K562 (cell line): ENCODE results near the gene TGM1. TPM values are rescaled to one million over a fixed set of nuclear protein-coding genes. Genes with fewer than 3 reads are reported as not detected.

Experiments used
- CEBPB ChIP-seq: fragments of 450-650 bp; IDR thresholded peaks from 2 replicates; pipeline ENCODE4 v1.6.1; 2016; ENCODE audit warnings: missing genetic modification characterization, missing compliant biosample characterization
- CTBP1 ChIP-seq: fragments of 450-650 bp; IDR thresholded peaks from 2 replicates; pipeline ENCODE4 v1.6.1; 2016; ENCODE audit warnings: borderline replicate concordance
- HDAC1 ChIP-seq, 2 experiments: fragments of 450-650 bp; IDR thresholded peaks; 2 replicates each; pipeline ENCODE4 v1.6.1; 2016 to 2017; ENCODE audit warnings: inconsistent platforms in 1 of 2, mild to moderate bottlenecking in 1 of 2, moderate library complexity in 1 of 2
- NFE2L1 ChIP-seq: fragments of 450-650 bp; IDR thresholded peaks from 2 replicates; pipeline ENCODE4 v1.6.1; 2016; ENCODE audit warnings: missing genetic modification characterization, low read depth, mild to moderate bottlenecking, missing compliant biosample characterization, moderate library complexity, borderline replicate concordance
- NFXL1 ChIP-seq: fragments of 450-650 bp; formaldehyde crosslinking; IDR thresholded peaks from 2 replicates; pipeline ENCODE4 v1.4.0; 2021; ENCODE audit warnings: mild to moderate bottlenecking
- PCBP1 ChIP-seq: fragments of 200-400 bp; formaldehyde crosslinking; IDR thresholded peaks from 2 replicates; pipeline ENCODE4 v1.6.1; 2018; ENCODE audit warnings: mild to moderate bottlenecking, low read depth, low read length; ENCODE audit not compliant: poor library complexity, severe bottlenecking
- POU5F1 ChIP-seq: fragments of 150-350 bp; IDR thresholded peaks from 2 replicates; pipeline ENCODE4 v1.6.1; 2014; ENCODE audit warnings: borderline replicate concordance, low read length, low read depth, mild to moderate bottlenecking; ENCODE audit not compliant: partially characterized antibody
- RBM25 ChIP-seq: fragments of 200-400 bp; formaldehyde crosslinking; IDR thresholded peaks from 2 replicates; pipeline ENCODE4 v1.6.1; 2018; ENCODE audit warnings: low read length, low read depth, moderate library complexity; ENCODE audit not compliant: severe bottlenecking
- RNF2 ChIP-seq: sonication (generic); IDR thresholded peaks from 2 replicates; pipeline ENCODE4 v1.6.1; 2016
- SIN3B ChIP-seq: fragments of 450-650 bp; IDR thresholded peaks from 2 replicates; pipeline ENCODE4 v1.6.1; 2017; ENCODE audit warnings: low read depth, mild to moderate bottlenecking, moderate library complexity
- SMC3 ChIP-seq: conservative IDR thresholded peaks from 2 replicates; pipeline ENCODE4 v1.6.1; 2011; ENCODE audit warnings: low read depth, low read length, improper control_type of control experiment; ENCODE audit not compliant: insufficient read depth
- TCFL5 ChIP-seq: fragments of 250-450 bp; sonication (Bioruptor Pico); conservative IDR thresholded peaks from 2 replicates; pipeline ENCODE4 v1.6.1; 2021; ENCODE audit warnings: mild to moderate bottlenecking, moderate library complexity, matching md5 sums
- ZBTB17 ChIP-seq: fragments of 450-650 bp; formaldehyde crosslinking; IDR thresholded peaks from 2 replicates; pipeline ENCODE4 v1.4.0; 2020; ENCODE audit warnings: mild to moderate bottlenecking
- ZC3H8 ChIP-seq: fragments of 450-650 bp; IDR thresholded peaks from 2 replicates; pipeline ENCODE4 v1.6.1; 2017
- ZEB2 ChIP-seq: fragments of 450-650 bp; IDR thresholded peaks from 2 replicates; pipeline ENCODE4 v1.6.1; 2016
- ZKSCAN8 ChIP-seq: fragments of 200-800 bp; sonication (Bioruptor generic); IDR thresholded peaks from 2 replicates; pipeline ENCODE4 v1.6.1; 2016; ENCODE audit warnings: missing genetic modification characterization, missing compliant biosample characterization
- ZNF143 ChIP-seq: sonication (generic); formaldehyde crosslinking; IDR thresholded peaks from 2 replicates; pipeline ENCODE4 v1.9.0; 2022; ENCODE audit warnings: mild to moderate bottlenecking, missing genetic modification reagents
- ZNF217 ChIP-seq: sonication (generic); formaldehyde crosslinking; IDR thresholded peaks from 2 replicates; pipeline ENCODE4 v1.8.0; 2022; ENCODE audit warnings: mild to moderate bottlenecking, missing genetic modification reagents
- ZNF282 ChIP-seq: sonication (generic); formaldehyde crosslinking; IDR thresholded peaks from 2 replicates; pipeline ENCODE4 v1.8.1; 2023; ENCODE audit warnings: missing genetic modification reagents
- ZNF347 ChIP-seq: fragments of 450-650 bp; formaldehyde crosslinking; IDR thresholded peaks from 2 replicates; pipeline ENCODE4 v1.4.0; 2020; ENCODE audit warnings: low read depth, mild to moderate bottlenecking, moderate library complexity
- ZSCAN29 ChIP-seq: fragments of 450-650 bp; IDR thresholded peaks from 2 replicates; pipeline ENCODE4 v1.6.1; 2017
- polyA plus RNA-seq, 8 experiments: library from polyadenylated mRNA; depleted of rRNA in 4 of 8; stranded (reverse) in 5 of 8; unstranded in 3 of 8; fragments of >200 nt; fragmentation: Nextera tagmentation in 2 of 8; fragmentation: Illumina TruSeq in 1 of 8; extraction: Ambion mirVana in 2 of 8; extraction: Trizol in 1 of 8; gene quantifications; 2 replicates each; pipeline versions ENCODE4 v1.2.1 to v1.2.3, GENCODE V29; 2011 to 2014; ENCODE audit warnings: inconsistent platforms in 1 of 8, missing spikeins in 1 of 8
- total RNA-seq, 7 experiments: library from RNA; depleted of rRNA in 6 of 7; stranded (reverse); fragments of >200 nt in 6 of 7; fragmentation: Illumina TruSeq in 2 of 7; extraction: Trizol in 2 of 7; gene quantifications; 2 replicates each; pipeline versions ENCODE4 v1.2.1 to v1.2.3, GENCODE V29; 2011 to 2021; ENCODE audit warnings: low replicate concordance in 1 of 7
- TF ChIP-seq, protein P1 (sequence below), 3 experiments: fragments of 200-800 bp in 1 of 3; sonication (Bioruptor generic) in 1 of 3; sonication (generic) in 1 of 3; formaldehyde crosslinking in 1 of 3; IDR thresholded peaks; 2 replicates each; pipeline versions ENCODE4 v1.6.1 to v1.8.0; 2016 to 2022; ENCODE audit warnings: mild to moderate bottlenecking in 2 of 3, missing compliant biosample characterization in 2 of 3, missing genetic modification characterization in 2 of 3, missing genetic modification reagents in 1 of 3
- TF ChIP-seq, protein P2 (sequence below): sonication (generic); formaldehyde crosslinking; IDR thresholded peaks from 2 replicates; pipeline ENCODE4 v1.8.1; 2022; ENCODE audit warnings: missing genetic modification reagents
- TF ChIP-seq, protein P3 (sequence below): conservative IDR thresholded peaks from 2 replicates; pipeline ENCODE4 v1.6.1; 2011; ENCODE audit warnings: low read depth, mild to moderate bottlenecking, low read length; ENCODE audit not compliant: control insufficient read depth
- TF ChIP-seq, protein P4 (sequence below), 2 experiments: IDR thresholded peaks; 2 replicates each; pipeline ENCODE4 v1.6.1; 2011; ENCODE audit warnings: borderline replicate concordance in 1 of 2, control low read depth in 1 of 2, low read depth in 1 of 2, low read length in 1 of 2, mild to moderate bottlenecking in 1 of 2, mixed read lengths in 1 of 2, moderate library complexity in 1 of 2; ENCODE audit not compliant: insufficient read depth in 1 of 2, insufficient read length in 1 of 2, poor library complexity in 1 of 2, severe bottlenecking in 1 of 2; ENCODE audit errors: extremely low read depth in 1 of 2

TGM1 gene
- total and polyA plus RNA-seq, 9 of the 15 experiments (the other 6 are each of a cell fraction or from before 2014, with no cell fraction given) = 0.13 to 4.4 (median 0.88) TPM

DNA sequence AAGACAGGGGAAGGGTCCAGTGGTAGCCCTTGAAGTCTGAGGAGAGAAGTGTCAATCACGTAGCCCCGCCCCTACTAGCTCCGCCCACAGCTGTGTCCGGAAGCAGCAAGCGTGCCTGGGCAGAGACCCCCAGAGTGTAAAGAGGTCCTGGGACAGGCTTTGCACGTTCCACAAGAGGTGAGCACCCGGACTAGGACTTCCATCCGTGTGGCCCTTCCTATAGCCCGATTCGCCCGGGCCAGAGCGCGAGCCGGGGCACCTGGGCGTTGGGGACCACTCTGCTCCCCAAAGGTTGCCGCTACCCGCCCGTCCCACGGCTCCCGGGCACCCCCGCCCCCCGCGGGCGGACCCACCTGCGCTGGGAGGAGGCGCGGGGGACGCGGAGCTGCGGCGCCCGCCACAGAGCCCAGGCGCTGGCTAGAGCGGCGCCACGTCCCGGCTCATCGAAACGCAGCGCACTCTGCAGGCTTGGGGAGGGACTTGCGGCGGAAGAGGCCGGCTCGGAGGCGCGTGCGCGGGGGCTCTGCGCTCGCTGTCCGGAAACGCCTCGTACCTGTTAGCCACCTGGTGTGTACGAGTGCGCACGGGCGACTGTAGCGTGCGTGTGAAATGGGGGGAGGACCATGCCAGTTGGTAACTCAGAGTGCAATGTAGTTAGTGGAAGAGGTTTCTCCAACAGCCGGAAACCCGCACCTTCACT, 8.3 kb upstream of the TGM1 start, which contains the start of gene RABGGTA (continued):
- peak; percentile 84 for TF ChIP-seq PCBP1
- TF ChIP-seq, protein P1, sequence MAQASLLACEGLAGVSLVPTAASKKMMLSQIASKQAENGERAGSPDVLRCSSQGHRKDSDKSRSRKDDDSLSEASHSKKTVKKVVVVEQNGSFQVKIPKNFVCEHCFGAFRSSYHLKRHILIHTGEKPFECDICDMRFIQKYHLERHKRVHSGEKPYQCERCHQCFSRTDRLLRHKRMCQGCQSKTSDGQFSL (CRISPR knock-in tag; IDR thresholded peaks at IDR 0.05) = no peak
- TF ChIP-seq, protein P1 (tag; IDR thresholded peaks at IDR 0.05) = no peak
- no peak for TF ChIP-seq CEBPB
- peak; percentile 82; the same call in 1 of the 2 replicates for TF ChIP-seq CTBP1
- no peak for TF ChIP-seq TCFL5 (CRISPR knock-in tag)
- peak; percentile 80 for TF ChIP-seq ZEB2
- TF ChIP-seq, protein P2, sequence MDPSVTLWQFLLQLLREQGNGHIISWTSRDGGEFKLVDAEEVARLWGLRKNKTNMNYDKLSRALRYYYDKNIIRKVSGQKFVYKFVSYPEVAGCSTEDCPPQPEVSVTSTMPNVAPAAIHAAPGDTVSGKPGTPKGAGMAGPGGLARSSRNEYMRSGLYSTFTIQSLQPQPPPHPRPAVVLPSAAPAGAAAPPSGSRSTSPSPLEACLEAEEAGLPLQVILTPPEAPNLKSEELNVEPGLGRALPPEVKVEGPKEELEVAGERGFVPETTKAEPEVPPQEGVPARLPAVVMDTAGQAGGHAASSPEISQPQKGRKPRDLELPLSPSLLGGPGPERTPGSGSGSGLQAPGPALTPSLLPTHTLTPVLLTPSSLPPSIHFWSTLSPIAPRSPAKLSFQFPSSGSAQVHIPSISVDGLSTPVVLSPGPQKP (CRISPR knock-in tag) = no peak
- TF ChIP-seq POU5F1 = no peak
- TF ChIP-seq, protein P3, sequence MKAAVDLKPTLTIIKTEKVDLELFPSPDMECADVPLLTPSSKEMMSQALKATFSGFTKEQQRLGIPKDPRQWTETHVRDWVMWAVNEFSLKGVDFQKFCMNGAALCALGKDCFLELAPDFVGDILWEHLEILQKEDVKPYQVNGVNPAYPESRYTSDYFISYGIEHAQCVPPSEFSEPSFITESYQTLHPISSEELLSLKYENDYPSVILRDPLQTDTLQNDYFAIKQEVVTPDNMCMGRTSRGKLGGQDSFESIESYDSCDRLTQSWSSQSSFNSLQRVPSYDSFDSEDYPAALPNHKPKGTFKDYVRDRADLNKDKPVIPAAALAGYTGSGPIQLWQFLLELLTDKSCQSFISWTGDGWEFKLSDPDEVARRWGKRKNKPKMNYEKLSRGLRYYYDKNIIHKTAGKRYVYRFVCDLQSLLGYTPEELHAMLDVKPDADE = peak; percentile 60; the same call in 1 of the 2 replicates
- no peak for TF ChIP-seq ZKSCAN8 (CRISPR knock-in tag)
- TF ChIP-seq NFXL1 (CRISPR knock-in tag) = no peak
- no peak for TF ChIP-seq RNF2
- TF ChIP-seq ZNF282 (CRISPR knock-in tag) = no peak
- no peak for TF ChIP-seq ZSCAN29
- no peak for TF ChIP-seq ZNF217 (CRISPR knock-in tag)
- TF ChIP-seq RBM25 = no peak
- no peak for TF ChIP-seq NFE2L1
- TF ChIP-seq ZNF143 (CRISPR knock-in tag) = no peak
- TF ChIP-seq ZNF347 (CRISPR knock-in tag) = no peak
- TF ChIP-seq, protein P4, sequence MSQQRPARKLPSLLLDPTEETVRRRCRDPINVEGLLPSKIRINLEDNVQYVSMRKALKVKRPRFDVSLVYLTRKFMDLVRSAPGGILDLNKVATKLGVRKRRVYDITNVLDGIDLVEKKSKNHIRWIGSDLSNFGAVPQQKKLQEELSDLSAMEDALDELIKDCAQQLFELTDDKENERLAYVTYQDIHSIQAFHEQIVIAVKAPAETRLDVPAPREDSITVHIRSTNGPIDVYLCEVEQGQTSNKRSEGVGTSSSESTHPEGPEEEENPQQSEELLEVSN (IDR thresholded peaks at IDR 0.05; ENCODE audit: borderline replicate concordance in 1 of 2, extremely low read depth in 1 of 2, insufficient read depth in 1 of 2, insufficient read length in 1 of 2, low read depth in 1 of 2, low read length in 1 of 2, poor library complexity in 1 of 2, severe bottlenecking in 1 of 2) = peak; percentile 79 to 91
- TF ChIP-seq ZC3H8 = no peak
- no peak for TF ChIP-seq ZBTB17 (CRISPR knock-in tag)
- 0 out of 4 replicates have a peak, but pooled peaks of 1 of the 2 experiments have one; percentile 40 for TF ChIP-seq HDAC1 (IDR thresholded peaks at IDR 0.05)
- peak; percentile 54; the same call in 1 of the 2 replicates for TF ChIP-seq SIN3B
- TF ChIP-seq SMC3 = 0 out of 2 replicates have a peak, but pooled peaks have one; percentile 18
